Natural killer cell (primary cell): ENCODE results near the gene CBARP. TPM values are rescaled to one million over a fixed set of nuclear protein-coding genes. Genes with fewer than 3 reads are reported as not detected.

Experiments used
- ATAC-seq, 3 donors: fragments of 150-1000 bp in 2 of 3; fragments of 200-7000 bp in 1 of 3; cut with Tn5 transposase; 1 replicate in 1 of 3; 2 replicates in 2 of 3; pipeline ENCODE4 v1.10.0; 2021; ENCODE audit warnings: mild to moderate bottlenecking in 2 of 3, moderate library complexity in 2 of 3
- DNase-seq, 2 donors: peaks; one replicate each; pipeline versions ENCODE4 v3.0.0 to v3.0.0-alpha.2; 2013 to 2021; ENCODE audit warnings: mixed read lengths in 1 of 2
- H3K27ac ChIP-seq: one replicate; pipeline ENCODE4 v1.5.1; 2013; ENCODE audit warnings: mild to moderate bottlenecking, low read length
- H3K27me3 ChIP-seq: one replicate; pipeline ENCODE4 v1.6.1; 2013; ENCODE audit warnings: low read length; ENCODE audit not compliant: control insufficient read depth, insufficient read depth
- H3K36me3 ChIP-seq: one replicate; pipeline ENCODE4 v1.6.1; 2013; ENCODE audit warnings: low read length; ENCODE audit not compliant: control insufficient read depth, insufficient read depth
- H3K4me1 ChIP-seq: one replicate; pipeline ENCODE4 v1.6.1; 2013; ENCODE audit warnings: low read length; ENCODE audit not compliant: control insufficient read depth, insufficient read depth
- H3K4me3 ChIP-seq: one replicate; pipeline ENCODE4 v1.5.1; 2013; ENCODE audit warnings: low read length
- H3K9me3 ChIP-seq: one replicate; pipeline ENCODE4 v1.6.1; 2013; ENCODE audit warnings: low read length; ENCODE audit not compliant: control insufficient read depth, insufficient read depth
- H3K27ac Mint-ChIP-seq, 2 donors: one replicate each; pipeline ENCODE4 v1.8.0; 2022; ENCODE audit warnings: mild to moderate bottlenecking in 2 of 2, mixed read lengths in 2 of 2, moderate library complexity in 1 of 2
- H3K27me3 Mint-ChIP-seq, 2 donors: one replicate each; pipeline ENCODE4 v1.8.0; 2022; ENCODE audit warnings: low read depth in 2 of 2, mixed read lengths in 2 of 2
- H3K36me3 Mint-ChIP-seq: one replicate; pipeline ENCODE4 v1.8.0; 2022; ENCODE audit warnings: mixed read lengths
- H3K4me1 Mint-ChIP-seq, 2 donors: one replicate each; pipeline ENCODE4 v1.8.0; 2022; ENCODE audit warnings: mixed read lengths in 2 of 2
- H3K4me3 Mint-ChIP-seq: one replicate; pipeline ENCODE4 v1.8.0; 2022; ENCODE audit warnings: mild to moderate bottlenecking, moderate library complexity, mixed read lengths
- H3K9me3 Mint-ChIP-seq, 2 donors: one replicate each; pipeline ENCODE4 v1.8.0; 2022; ENCODE audit warnings: mixed read lengths in 2 of 2
- WGBS: methylation state at CpG from one replicate; pipeline ENCODE4 v1.1.7; 2013; ENCODE audit warnings: missing lambda C conversion rate; ENCODE audit not compliant: insufficient coverage; 5-methylcytosine and 5-hydroxymethylcytosine counted together
- intact Hi-C: fragments of 100-400 bp; cut with micrococcal nuclease; formaldehyde crosslinking; loops from one replicate; pipeline ENCODE4 v1.14.2; 2022
- total RNA-seq, 4 donors: library from RNA; stranded (reverse); fragments of 120-200 nt in 1 of 4; gene quantifications; one replicate each; pipeline versions ENCODE4 v1.2.3 to v1.2.4, GENCODE V29; 2013 to 2022
- TF ChIP-seq, protein P1 (sequence below): fragments of 200-600 bp; IDR thresholded peaks from one replicate; pipeline ENCODE4 v1.8.0; 2022; ENCODE audit warnings: antibody characterized with exemption

Gene CBARP
- total RNA-seq, 3 donors from 2014 or later (not counting 1 experiment from before 2014, with no cell fraction given) = 0.14 to 0.41 TPM; not detected in 1

DNA sequence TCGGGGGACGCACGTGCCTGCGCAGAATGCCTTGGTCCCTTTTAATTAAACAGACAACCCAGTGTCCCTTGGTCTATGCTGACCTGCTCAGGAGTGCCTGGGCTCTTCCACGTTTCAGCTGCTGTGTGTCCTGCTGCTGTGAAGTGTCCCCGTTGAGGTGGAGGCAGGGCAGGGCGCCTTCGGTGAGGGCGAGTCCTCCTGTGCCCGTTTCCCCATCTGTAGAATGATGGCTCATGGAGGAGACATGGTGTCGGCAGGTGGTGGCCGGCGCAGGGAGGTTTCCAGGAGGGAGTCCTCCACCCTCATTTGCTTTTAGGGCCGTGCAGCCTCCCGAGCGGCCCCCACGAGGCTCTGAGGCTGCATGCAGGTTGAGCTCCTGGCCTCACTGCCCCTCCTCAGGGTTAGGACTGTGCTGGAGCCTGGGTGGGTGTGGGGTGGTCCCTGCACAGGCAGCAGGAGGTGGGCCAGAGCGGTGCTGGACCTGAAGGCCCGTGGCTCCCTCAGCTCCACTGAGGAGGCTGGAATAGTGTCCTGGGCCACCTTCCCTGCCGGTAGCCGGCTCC is 23.4 kb downstream of the CBARP start:
- DNase-seq (no peak), ATAC-seq (no peak)
- H3K27ac Mint-ChIP-seq = peak overlapping the region; percentile 82 to 89
- peaks cover 22% of the 10 kb centered on the region for H3K4me1 ChIP-seq
- no peak overlapping the region for H3K4me3 ChIP-seq
- H3K27me3 Mint-ChIP-seq = no peaks in the 10 kb centered on the region
- WGBS = 75% methylated on average over 21 of the region's 21 CpGs
- TF ChIP-seq, protein P1, sequence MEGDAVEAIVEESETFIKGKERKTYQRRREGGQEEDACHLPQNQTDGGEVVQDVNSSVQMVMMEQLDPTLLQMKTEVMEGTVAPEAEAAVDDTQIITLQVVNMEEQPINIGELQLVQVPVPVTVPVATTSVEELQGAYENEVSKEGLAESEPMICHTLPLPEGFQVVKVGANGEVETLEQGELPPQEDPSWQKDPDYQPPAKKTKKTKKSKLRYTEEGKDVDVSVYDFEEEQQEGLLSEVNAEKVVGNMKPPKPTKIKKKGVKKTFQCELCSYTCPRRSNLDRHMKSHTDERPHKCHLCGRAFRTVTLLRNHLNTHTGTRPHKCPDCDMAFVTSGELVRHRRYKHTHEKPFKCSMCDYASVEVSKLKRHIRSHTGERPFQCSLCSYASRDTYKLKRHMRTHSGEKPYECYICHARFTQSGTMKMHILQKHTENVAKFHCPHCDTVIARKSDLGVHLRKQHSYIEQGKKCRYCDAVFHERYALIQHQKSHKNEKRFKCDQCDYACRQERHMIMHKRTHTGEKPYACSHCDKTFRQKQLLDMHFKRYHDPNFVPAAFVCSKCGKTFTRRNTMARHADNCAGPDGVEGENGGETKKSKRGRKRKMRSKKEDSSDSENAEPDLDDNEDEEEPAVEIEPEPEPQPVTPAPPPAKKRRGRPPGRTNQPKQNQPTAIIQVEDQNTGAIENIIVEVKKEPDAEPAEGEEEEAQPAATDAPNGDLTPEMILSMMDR = no peak
- peak overlapping the region; percentile 8 for H3K27ac ChIP-seq
- intact Hi-C loops = no loop called here
- H3K9me3 Mint-ChIP-seq = no peaks in the 10 kb centered on the region
- H3K9me3 ChIP-seq = no peaks in the 10 kb centered on the region
- H3K4me3 Mint-ChIP-seq = no peak overlapping the region
- H3K4me1 Mint-ChIP-seq = peaks cover 17 to 26% of the 10 kb centered on the region in 2 donors
- no peaks in the 10 kb centered on the region for H3K27me3 ChIP-seq
- H3K36me3 ChIP-seq = peaks cover 9% of the 10 kb centered on the region
- H3K36me3 Mint-ChIP-seq = no peaks in the 10 kb centered on the region

DNA sequence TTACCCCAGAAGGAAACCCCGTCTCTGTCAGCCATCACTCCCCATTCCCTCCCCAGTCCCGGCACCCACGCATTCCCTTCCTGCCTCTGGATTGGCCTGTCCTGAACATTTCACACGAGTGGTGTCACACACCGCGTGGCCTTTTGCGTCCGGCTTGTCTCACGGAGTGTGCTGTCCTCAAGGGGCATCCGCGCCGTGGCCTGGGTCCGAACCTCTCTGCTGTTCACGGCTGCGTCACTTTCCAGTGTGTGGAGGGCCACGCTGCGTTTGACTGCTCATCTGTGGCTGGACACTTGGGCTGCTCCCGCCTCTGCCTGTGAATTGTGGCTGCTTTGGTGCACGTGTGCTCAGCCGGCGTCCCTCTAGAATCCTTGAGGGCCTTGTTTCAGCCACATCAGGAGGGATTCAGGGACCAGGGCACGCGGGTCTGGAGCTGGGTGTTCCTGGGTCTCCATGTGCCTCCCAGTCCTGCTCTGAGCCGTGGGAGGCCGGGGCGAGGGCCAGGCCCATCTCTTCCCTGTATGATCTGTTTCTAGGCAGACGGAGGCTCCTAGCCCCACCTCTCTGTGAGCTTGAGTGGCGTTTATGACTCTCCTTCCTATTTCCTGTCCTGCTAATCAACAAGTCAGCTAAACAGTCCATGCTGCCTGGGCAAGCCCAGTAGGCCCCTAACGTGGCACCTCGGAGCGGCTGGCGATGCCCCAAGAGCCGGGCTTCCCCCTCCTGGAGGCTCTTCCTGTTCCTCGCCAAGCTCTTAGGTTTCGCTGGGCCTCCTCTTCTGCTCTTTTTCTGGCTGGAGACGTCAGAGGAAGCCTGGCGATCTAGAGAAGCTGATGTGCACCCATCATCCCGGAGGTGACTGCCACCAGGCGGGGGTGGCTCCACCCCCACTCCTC is 24.2 kb downstream of the CBARP start:
- WGBS = 63% methylated on average over 39 of the region's 39 CpGs
- DNase-seq = peak in 1 of 2 donors; percentile 80
- H3K27me3 Mint-ChIP-seq = no peaks in the 10 kb centered on the region
- Histone ChIP-seq H3K27me3 (no peaks in the 10 kb centered on the region), H3K36me3 (peaks cover 11% of the 10 kb centered on the region), H3K9me3 (no peaks in the 10 kb centered on the region), H3K27ac (peak overlapping the region; percentile 61), H3K4me1 (peaks cover 28% of the 10 kb centered on the region), H3K4me3 (no peak overlapping the region)
- intact Hi-C loops = no loop called here
- TF ChIP-seq, protein P1 = no peak
- no peaks in the 10 kb centered on the region for H3K9me3 Mint-ChIP-seq
- ATAC-seq = peak; percentile 75 to 85 (median 76)
- no peaks in the 10 kb centered on the region for H3K36me3 Mint-ChIP-seq
- peak overlapping the region; percentile 82 to 89 for H3K27ac Mint-ChIP-seq
- H3K4me3 Mint-ChIP-seq = peak overlapping the region; percentile 49
- H3K4me1 Mint-ChIP-seq = peaks cover 17 to 27% of the 10 kb centered on the region in 2 donors

DNA sequence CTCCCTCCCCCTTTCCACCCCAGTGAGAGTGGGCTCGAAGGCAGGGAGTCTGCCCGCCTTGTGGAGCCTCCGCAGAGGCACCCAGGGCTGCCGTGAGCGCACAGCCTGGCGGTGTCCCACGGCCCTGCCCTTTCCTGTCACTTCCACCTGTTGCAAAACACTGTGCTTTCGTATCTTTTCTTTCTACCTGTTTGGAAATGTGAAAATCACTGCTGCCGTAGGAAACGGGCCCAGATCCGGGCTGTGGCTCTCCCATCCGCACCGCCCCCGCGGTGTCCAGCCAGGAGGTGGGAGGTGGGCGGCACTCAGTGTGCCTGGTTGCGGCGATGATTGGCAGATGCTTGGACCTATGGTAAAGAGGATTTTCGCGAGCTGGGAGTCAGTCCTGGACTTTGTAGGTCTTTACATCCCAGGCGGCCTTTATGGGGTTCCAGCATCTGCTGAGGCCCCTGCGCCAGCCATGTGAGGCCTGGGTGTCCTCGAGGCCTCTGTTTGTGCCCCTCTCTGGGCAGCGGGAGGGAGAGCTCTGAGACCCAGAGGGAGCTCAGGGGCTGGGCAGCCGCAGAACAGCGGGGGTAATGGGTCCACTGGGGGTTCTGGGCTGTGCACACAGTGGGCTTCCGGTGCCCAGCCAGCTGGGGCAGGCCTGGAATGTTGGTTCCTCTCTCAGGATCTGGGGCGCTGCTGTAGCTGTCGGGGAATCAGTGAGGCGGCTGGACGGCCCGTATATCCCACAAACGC is 26.1 kb downstream of the CBARP start:
- TF ChIP-seq, protein P1 = no peak
- H3K4me1 ChIP-seq = peaks cover 46% of the 10 kb centered on the region
- no peaks in the 10 kb centered on the region for H3K27me3 Mint-ChIP-seq
- H3K9me3 ChIP-seq = no peaks in the 10 kb centered on the region
- H3K36me3 ChIP-seq = peaks cover 11% of the 10 kb centered on the region
- peaks cover 30 to 42% of the 10 kb centered on the region in 2 donors for H3K4me1 Mint-ChIP-seq
- no peaks in the 10 kb centered on the region for H3K27me3 ChIP-seq
- H3K4me3 ChIP-seq = no peak overlapping the region
- no peak overlapping the region for H3K27ac ChIP-seq
- intact Hi-C loops = no loop called here
- H3K36me3 Mint-ChIP-seq = no peaks in the 10 kb centered on the region
- DNase-seq (no peak), ATAC-seq (no peak)
- peak overlapping the region in 1 of 2 donors; percentile 29 for H3K27ac Mint-ChIP-seq
- 92% methylated on average over 33 of the region's 33 CpGs for WGBS
- no peak overlapping the region for H3K4me3 Mint-ChIP-seq
- no peaks in the 10 kb centered on the region for H3K9me3 Mint-ChIP-seq
